GM18511 (cell line): ENCODE results near the gene PEX5L.
"Not testable (repeated sequence)": the region's sequence is repeated elsewhere in the genome, so short reads cannot be mapped to it uniquely, and the experiment has no call there.

Experiments used
- ATAC-seq: cut with Tn5 transposase; IDR thresholded peaks from one replicate; pipeline ENCODE4 v1.9.1; 2021; ENCODE audit warnings: mild to moderate bottlenecking, moderate library complexity; ENCODE audit not compliant: unreplicated experiment

PEX5L gene

GRCh38 chr3:179794355-179794754 lies 242.4 kb downstream of the PEX5L start:
- no peak for ATAC-seq

DNA sequence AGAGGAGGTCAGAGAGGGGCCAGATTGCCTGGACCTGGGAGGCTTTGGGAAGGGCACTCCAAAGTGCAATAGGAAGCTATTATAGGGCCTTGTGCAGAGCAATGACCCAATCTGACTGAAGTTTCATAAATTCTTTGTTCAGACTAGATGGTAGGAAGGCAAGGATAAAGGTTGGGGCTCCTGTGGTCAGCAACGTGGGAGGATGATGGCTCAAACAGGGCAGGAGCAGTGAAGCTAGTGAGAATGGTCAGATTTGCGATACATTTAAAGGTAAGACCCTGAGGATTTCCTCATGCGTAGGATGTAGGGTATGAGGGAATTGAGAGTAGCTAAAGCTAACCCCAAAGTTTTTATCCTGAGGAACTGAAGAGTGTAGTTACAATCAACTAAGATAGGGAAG lies 244.9 kb downstream of the PEX5L start:
- ATAC-seq = no peak

DNA sequence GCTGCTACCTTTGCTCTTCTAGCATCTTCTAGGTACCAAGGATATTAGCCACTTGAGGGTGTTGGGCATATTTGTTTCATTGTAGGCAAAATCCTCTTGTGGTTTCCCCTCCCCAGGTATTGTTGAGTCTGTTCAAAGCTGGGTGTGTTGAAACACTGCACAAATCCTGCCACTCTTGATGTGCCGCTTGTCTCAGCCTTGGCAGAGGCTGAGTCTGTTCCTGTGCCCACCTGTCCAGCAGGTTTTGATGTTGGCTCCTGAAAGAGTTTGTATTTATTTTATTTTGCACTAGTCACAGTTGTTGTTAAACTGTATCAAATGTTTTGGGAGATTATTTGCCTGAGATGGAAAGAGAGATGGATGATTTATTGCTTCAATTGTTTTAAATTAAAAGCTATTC lies 247.7 kb downstream of the PEX5L start:
- ATAC-seq = no peak

DNA sequence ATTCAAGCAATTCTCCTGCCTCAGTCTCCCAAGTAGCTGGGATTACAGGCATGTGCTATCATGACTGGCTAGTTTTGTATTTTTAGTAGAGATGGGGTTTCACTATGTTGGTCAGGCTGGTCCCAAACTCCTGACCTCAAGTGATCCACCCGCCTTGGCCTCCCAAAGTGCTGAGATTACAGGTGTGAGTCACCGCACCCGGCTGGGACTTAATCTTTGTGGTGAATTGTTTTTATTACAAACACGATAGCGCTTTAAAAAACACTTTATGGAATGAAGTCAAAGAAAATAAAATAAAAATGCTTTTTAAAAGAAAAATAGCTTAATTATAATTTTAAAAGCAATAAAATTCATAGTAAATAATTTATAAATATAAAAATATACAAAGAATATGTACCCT lies 253.9 kb downstream of the PEX5L start:
- not testable (repeated sequence) for ATAC-seq

- no peak for ATAC-seq
Measured at GRCh38 chr3:179775416-179776122, 261.2 kb downstream of the PEX5L start.

DNA sequence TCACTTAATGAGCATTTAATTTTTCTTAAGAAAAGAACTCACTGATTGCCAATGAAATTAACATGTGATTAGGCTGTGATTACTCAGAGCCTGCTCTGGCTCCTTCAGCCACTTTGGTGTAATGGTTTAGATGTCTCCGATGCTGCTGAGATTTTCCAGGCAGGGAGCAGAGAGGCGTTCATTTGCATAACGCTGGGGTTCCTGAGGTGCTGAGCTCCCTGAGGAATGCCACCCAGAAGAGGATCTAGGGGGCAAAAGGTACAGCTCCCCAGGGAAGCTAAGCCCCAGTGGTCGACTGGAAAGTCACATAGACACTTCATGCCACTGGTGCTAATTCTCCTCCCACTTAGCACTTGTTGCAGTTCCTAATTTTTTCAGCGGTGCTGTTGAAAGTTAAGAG lies 264.4 kb downstream of the PEX5L start:
- ATAC-seq = no peak

DNA sequence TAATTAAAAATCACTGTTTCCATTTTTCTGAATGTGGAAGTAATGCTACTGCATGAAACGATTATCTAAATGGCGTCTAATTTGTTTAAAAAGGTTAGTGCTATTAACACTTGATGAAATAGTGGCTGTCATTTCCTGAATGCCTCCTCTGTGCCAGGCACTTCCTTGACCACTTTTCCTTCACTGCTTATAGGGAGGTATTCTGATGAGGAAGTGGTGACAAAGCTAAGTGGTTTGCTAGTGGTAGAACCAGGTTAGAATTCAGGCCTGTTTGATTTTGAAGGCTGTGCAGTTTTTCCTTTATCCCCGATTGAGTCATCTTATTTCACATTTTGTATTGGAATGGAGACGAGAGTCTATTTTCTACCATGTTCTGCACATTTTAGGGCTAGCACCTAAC lies 264.9 kb downstream of the PEX5L start:
- no peak for ATAC-seq

- no peak for ATAC-seq
Measured at GRCh38 chr3:179769411-179770247, 267.1 kb downstream of the PEX5L start.

DNA sequence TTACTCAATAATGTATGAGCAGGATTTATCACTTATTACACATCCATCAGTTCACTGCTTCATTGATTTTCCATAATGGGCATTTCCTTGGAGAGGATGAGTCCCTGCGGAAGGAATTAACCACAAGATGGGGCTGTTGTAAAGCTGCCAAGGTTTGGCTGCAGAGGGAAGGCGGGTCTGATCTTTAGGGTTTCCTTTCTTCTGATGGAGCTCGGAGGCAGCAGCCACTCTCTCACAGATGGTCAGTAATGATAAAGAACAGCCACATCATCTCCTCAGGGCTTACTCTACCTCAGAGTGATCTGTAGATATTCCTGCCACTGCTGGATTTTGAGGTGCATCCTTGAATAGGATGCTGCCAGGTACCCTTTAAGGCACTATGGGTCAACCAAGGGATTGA lies 268.7 kb downstream of the PEX5L start:
- ATAC-seq = no peak

DNA sequence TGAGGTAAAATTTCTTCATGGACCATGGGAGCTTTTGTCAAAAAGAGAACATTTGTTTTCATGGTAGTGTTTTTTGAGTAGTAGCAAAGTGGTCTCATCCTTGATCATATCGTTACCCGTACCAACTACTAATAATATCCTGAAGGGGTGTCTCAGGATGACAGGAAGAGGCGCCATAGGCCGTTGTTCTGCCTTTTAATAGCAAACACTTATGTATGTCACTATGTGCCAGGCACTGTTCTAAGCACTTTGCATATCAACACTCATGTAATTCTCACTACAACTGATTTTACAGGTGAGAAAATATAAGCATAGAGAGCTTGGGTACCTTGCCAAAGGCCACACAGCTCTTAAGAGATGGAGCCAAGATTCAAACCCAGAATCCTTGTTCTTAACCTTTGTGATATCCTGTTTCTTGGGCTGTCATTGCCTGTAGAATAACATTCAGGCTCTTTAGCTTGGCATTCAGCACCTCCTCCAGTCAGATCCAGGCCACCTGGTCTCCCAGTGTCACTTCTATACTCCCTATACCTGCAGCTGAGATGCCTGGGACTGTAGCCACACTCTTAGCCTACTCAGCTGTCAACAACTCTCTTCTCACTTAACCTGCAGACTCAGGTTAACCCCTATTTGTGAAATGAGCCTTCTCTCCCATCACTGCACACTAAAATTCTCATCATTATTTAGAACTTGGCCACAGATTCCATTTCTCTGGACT lies 270.2 kb downstream of the PEX5L start:
- ATAC-seq = no peak

- ATAC-seq = no peak
Measured at GRCh38 chr3:179765396-179765795, 271.3 kb downstream of the PEX5L start.

DNA sequence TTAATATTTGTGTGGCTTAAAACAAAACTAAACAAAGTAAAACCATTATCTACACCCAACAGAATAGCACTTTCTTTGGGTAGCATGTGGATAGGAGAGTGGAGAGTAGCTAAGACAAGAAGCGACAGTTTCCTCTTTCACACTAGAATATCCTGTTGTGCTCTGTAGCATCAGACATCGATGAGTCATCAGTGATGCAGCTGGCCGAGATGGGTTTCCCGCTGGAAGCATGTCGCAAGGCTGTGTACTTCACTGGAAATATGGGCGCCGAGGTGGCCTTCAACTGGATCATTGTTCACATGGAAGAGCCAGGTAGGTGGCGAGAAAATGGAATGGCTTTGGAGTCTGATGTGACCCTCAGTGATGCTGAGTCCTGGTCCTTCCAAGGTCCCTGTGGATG lies 275.8 kb downstream of the PEX5L start:
- no peak for ATAC-seq

GRCh38 chr3:179750720-179751328 lies 285.9 kb downstream of the PEX5L start:
- no peak for ATAC-seq

DNA sequence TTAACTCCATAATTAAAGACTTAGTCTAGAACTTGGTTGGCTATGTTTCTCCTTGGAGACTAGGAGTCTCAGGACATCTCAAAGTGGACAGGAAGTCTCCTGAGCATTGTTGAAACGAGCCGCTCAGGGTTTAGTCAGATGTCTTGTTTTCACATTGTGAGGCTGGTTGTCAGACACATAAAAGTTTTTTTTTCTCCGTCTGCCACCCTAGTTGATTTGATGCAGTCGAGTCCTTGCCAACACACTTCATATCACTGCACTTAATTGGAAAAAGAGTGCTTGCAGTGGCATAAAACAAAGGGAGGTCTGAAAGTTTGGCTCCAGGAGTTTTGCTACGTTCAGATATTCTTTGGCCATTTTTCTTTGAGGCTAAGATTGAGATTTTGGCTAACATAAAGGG lies 291.0 kb downstream of the PEX5L start:
- ATAC-seq = no peak

- ATAC-seq = no peak
Measured at GRCh38 chr3:179745079-179745478, 291.7 kb downstream of the PEX5L start.
